ENCODE measurements around the gene GREM2. TPM values are rescaled to one million over a fixed set of nuclear protein-coding genes. Genes with fewer than 3 reads are reported as not detected.

The GREM2 gene
- total and polyA plus RNA-seq, 9 of the 15 experiments (the other 6 are each of a cell fraction or from before 2014, with no cell fraction given): 0.01 to 0.07 (median 0.05) TPM; not detected in 5

- Histone ChIP-seq H3K9me1 (ENCODE audit: control insufficient read depth, insufficient read depth, low read length) (no peaks in the 10 kb centered on the region), H3K4me3 (no peak overlapping the region), H3K9me3 (replicated peaks; ENCODE audit: control insufficient read depth, insufficient read depth, low read depth, low read length) (no peaks in the 10 kb centered on the region), H2AFZ (ENCODE audit: low read depth, low read length) (no peak overlapping the region), H3K27ac (ENCODE audit: extremely low read depth, low read depth, low read length) (no peak overlapping the region), H3K36me3 (ENCODE audit: control insufficient read depth, insufficient read depth, low read length) (no peaks in the 10 kb centered on the region), H3K4me2 (ENCODE audit: insufficient read depth, low read length) (no peak overlapping the region), H3K79me2 (ENCODE audit: control insufficient read depth, insufficient read depth, low read length) (no peaks in the 10 kb centered on the region), H3K9ac (ENCODE audit: insufficient read depth in 1 of 2, low read depth in 2 of 2, low read length in 2 of 2) (no peak overlapping the region), H4K20me1 (replicated peaks; ENCODE audit: control insufficient read depth, insufficient read depth, low read length) (no peaks in the 10 kb centered on the region), H3K27me3 (ENCODE audit: control insufficient read depth in 2 of 2, insufficient read depth in 2 of 2, low read length in 2 of 2) (no peaks in the 10 kb centered on the region), H3K4me1 (replicated peaks in 1 of 2; ENCODE audit: control insufficient read depth in 2 of 2, insufficient read depth in 2 of 2, low read length in 2 of 2) (no peaks in the 10 kb centered on the region)
- no TSS peak for BruUV-seq (replicated peaks)
- in situ Hi-C loops (cut with MboI) (no loop called here), intact Hi-C loops (cut with micrococcal nuclease) (no loop called here)
- no peak for FAIRE-seq
- no peak for ATAC-seq
- CTCF ChIA-PET (ENCODE audit: low intra/inter-chr PET ratio): no interaction called here
- TF ChIP-seq BMI1 (IDR thresholded peaks at IDR 0.05; ENCODE audit: low read length) (no peak), SP2 (IDR thresholded peaks at IDR 0.05; ENCODE audit: extremely low read depth, low read depth, low read length, poor library complexity, severe bottlenecking) (no peak), CC2D1A (IDR thresholded peaks at IDR 0.05) (no peak), ZKSCAN3 (CRISPR knock-in tag; IDR thresholded peaks at IDR 0.05) (no peak), CXXC5 (CRISPR knock-in tag; IDR thresholded peaks at IDR 0.05) (no peak)
- TF ChIP-seq, protein P1, sequence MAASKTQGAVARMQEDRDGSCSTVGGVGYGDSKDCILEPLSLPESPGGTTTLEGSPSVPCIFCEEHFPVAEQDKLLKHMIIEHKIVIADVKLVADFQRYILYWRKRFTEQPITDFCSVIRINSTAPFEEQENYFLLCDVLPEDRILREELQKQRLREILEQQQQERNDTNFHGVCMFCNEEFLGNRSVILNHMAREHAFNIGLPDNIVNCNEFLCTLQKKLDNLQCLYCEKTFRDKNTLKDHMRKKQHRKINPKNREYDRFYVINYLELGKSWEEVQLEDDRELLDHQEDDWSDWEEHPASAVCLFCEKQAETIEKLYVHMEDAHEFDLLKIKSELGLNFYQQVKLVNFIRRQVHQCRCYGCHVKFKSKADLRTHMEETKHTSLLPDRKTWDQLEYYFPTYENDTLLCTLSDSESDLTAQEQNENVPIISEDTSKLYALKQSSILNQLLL (CRISPR knock-in tag; IDR thresholded peaks at IDR 0.05; ENCODE audit: borderline replicate concordance): no peak
- POLR2A ChIA-PET: no interaction called here
- WGBS (ENCODE audit: insufficient coverage, low coverage, missing lambda C conversion rate): 2% methylated on average over 3 of the region's 3 CpGs
- no peak for DNase-seq (ENCODE audit: extremely low read depth in 1 of 4, low spot score in 3 of 4)
These were observed 13.5 kb downstream of the GREM2 start for GRCh38 chr1:240598216-240599001.

Measured in K562 (cell line).